GM19240 (cell line): Measurements from ENCODE around the gene COL6A2.
"Not testable (repeated sequence)": the region's sequence is repeated elsewhere in the genome, so short reads cannot be mapped to it uniquely, and the experiment has no call there.

Experiments
- DNase-seq: peaks from one replicate; pipeline ENCODE4 v3.0.0; 2011; ENCODE audit warnings: low spot score; ENCODE audit not compliant: insufficient read length

COL6A2 gene

DNA sequence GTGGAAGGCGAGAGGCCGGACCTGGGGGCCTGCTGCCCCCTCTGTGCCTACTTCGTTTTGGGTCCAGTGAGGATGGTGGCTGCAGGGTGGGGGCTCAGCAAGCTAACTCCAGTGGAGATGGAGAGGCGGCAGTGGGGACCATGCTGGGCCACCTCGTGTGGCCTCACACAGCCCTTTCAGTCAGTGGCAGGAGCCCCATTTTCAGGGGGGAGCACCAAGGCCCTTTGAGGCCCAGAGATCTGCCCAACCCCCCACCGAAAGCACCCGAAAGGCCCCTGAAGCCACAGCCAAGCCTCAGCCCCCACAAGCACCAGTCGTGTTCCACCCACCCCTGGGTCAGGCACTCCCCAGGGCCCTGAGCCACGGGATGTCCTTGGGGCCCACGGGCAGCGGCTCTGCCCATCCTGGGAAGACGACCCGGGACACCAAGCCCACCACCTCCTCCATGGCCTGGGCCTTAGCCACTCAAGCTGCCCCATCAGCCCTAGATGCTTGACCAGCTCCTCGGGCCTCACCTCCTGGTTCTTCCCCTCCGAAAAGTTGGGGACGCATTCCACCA, 57.1 kb downstream of the COL6A2 start:
- no peak for DNase-seq

DNA sequence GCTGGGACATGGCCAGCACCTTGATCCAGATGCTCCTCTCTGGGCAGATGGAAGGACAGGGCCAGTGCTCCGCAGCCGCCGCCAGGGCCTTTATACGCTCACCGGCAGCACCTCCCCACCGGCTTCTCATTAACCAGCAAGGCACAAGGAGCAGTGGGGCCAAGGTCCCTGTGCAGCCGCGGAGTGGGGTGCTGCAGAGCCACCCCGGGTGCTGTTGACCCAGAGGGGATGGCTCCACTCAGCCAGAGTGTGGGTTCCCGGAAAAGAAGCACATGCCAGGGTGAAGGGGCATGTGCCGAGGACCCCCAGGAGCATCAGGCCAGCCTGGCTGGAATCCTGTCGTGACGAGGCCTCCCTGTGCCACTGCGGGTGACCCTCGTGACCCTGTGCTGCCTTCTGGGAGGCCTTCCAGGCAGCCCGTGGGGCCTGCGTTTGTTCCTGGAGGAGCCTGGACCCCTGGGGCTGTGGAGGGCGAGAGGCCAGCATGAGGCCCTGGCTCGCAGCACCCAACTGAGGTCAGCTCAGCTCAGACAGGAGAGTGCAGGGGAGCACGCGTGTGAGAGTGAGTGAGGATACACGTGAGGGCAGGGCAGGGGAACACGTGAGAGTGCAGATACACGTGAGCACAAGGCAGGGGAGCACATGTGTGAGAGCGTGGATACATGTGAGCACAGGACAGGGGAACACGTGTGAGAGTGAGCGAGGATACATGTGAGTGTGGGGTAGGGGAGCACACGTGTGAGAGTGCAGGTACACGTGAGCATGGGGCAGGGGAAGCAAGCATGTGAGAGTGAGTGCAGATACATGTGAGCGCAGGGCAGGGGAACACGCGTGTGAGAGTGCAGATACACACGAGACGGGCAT, 57.8 kb downstream of the COL6A2 start, which contains the start of gene FTCD:
FTCD (minus strand) TSS at position 66 of the 864 bp plus-strand sequence; CDS start at position 10, 56 bp downstream.
- no peak for DNase-seq

DNA sequence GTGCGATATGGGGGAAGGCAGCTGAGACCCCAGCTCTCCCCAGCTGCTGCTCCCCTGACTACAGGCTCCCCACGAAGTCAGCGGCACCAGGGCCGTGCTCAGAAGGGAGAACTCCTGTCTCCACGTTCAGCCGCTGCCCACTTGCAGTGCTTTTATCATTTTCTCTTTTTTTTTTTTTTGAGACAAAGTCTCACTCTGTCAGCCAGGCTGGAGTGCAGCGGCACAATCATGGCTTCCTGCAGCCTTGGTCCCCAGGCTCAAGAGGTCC, 58.4 kb downstream of the COL6A2 start:
- DNase-seq, result no peak

DNA sequence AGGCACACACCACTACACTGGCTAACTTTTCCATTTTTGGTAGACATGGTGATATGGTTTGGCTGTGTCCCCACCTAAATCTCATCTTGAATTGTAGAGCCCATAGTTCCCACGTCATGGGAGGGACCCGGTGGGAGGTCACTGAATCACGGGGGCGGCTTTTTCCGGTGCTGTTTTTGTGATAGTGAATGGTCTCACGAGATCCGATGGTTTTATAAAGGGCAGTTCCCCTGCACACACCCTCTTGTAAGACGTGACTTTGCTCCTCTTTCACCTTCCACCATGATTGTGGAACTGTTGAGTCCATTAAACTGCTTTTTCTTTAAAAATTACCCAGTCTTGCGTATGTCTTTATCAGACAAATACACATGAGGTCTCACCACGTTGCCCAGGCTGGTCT, 58.8 kb downstream of the COL6A2 start:
- DNase-seq, result no peak

DNA sequence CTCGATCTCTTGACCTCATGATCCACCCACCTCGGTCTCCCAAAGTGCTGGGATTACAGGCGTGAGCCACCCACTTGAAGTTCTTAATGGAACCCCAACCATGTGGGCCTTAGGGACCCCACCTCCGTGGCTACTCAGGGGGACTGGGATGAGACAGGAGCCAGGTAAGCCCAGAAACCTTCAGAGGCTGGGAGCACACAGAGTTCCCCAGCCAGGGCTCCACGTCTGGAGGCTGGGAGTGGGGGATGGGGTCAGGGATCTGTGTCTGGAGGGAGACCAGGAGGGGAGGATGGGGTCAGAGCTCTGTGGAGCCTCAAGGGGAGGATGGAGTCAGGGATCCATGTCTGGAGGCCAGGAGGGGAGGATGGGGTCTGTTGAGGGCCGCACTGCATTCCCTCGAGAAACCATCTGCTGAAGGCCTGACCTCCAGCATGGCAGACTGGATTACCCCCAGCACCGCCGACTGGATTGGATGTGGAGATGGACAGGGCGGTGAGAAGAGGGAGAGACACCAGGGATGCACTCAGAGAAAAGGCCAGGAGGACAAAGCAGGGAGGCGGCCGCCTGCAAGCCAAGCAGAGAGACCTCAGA, 59.6 kb downstream of the COL6A2 start:
- DNase-seq, result no peak

DNA sequence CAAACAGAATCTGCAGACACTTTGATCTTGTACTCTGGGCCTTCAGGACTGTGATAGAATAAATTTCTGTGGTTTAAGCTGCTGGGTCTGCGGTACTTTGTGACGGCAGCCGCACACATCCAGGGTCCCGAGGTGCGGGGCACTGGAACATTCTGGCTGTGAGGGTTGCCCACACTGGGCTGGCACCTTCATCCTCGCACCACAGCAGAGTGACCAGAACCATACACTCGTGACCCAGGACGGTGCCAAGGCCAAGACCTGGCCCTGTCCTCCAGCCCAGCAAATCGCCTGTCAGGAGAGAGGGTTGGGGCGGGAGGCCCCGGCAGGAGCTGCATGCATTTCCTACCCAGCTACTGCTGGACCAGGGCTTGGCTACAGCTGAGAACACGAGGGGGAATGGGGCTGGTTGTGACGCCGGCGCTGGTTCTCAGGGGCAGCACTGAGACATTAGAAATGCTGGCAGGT, 60.1 kb downstream of the COL6A2 start:
- DNase-seq, result no peak

DNA sequence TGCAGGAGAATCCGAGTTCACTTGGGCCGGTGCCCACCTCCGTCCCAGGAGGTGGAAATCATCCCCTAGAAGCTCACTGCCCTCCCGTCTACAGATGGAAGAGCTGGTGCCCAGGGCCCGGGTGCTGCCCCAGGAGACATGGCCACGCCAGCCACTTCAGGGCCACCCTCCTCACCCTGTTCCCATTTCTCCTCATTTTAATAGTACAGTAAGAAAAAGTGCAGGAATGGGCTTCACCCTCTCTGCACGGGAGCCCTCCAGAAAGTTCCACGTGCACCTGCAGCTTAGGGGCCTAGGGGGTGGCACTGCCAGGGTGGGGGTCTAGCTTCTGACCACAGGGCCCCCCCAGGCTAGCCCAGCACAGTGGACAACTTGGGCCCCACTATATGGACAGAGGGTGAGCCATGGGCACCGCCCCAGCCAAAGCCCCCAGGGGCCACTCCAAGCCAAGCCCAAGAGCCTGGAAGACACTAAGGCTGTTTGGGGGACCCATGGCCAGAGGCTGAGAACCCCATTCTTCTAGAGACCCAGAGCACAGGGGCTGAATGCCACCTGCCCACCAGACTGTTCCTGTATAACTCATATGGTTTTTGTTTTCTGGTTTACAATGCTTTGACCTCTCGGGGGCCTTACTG, 60.9 kb downstream of the COL6A2 start:
- no peak for DNase-seq

DNA sequence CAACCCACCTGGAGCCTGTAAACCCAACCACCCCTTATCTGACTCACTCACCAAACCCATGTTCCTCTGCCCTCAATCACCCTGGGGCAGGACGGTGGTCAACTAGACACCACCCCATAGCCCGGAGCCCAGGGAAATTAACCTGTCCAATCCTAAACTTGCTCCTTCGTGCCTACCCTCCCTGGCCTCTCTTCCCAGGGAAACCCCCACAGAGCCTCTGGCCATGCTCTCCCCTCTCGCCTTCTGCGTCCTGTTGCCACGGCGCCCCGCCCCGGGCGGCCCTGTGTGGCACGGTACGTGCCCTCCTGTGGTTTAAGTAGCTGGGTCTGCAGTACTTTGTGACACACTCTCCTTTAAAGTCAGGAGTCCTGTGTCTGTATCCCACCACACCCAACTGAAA, 61.5 kb downstream of the COL6A2 start:
- no peak for DNase-seq

DNA sequence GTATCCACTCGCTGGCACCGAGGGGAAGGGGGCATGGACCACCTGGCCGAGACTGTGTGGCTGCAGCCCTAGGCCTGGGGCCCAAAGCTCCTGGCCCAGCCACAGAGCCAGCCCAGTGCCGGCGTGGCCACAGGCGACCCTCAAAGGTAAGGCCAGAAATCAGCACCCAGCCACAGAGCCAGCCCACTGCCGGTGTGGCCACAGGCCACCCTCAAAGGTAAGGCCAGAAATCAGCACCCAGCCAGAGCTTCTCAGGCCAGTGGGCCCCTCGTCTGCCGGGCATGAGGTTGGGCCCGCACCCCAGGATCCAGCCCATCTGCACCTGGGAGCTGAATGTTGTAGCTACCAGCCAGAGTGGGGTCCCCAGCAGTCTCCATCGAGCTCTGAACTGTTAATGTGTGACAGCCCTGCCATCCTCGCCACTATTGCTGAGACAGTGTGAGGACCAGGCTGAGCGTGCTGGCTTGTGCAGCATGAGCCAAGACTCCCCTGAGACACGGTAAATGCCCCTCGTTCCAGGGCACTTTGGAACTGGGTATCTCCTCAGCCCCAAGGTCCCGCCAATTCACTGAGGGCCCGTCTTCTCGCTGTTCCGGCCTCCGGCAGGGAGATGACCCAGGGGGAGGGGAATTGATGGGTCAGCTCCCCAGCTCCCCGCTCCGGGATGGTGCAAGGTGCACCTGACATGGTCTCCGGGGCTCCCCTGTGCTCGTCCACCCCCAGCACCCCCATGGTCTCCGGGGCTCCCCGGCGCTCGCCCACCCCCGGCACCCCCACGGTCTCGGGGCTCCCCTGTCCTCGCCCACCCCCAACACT, 62.1 kb downstream of the COL6A2 start:
- DNase-seq, result no peak

DNA sequence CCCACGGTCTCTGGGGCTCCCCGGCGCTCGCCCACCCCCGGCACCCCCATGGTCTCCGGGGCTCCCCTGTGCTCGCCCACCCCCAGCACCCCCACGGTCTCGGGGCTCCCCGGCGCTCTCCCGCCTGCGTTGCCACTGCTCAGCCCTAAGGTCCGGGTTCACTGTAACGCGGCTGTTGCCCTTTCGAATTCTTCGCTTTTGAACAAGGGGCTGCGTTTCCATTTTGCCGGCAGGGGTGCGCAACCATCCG, 62.7 kb downstream of the COL6A2 start:
- DNase-seq, result no peak

DNA sequence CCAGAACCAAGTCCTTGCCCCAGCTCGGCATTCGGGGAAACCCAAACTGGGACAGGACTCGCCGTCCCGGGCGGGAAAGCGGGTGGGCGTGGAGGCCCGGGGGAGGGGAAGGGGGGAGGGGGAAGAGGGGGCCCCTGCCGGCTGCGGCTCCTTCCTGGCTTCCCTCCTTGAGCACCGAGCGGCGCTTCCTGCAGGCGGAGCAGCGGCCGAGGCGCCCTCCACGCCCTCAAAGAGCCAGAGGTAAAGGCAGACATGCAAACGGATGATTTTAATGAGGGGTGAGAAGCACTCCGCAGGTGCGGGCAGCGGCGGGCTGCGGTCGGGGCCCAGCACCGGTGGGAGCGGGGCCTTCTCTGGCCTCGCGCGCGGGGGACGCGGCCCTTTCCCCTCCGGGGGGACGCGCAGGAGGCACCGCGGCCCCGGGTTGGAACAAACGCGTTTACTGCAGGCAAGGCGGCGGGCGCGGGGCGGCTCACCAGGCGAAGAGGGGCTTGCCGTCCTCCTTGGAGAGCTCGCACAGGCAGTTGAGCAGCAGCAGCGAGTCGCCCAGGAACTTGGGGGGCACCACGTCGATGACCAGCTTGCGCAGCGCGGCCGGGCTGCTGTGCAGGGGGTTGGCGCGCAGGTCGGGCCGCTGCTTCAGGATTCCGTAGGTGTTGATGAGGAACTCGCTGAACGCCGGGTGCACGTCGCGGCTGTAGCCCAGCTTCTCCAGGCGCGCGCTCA, 63.2 kb downstream of the COL6A2 start:
- DNase-seq, result no peak

DNA sequence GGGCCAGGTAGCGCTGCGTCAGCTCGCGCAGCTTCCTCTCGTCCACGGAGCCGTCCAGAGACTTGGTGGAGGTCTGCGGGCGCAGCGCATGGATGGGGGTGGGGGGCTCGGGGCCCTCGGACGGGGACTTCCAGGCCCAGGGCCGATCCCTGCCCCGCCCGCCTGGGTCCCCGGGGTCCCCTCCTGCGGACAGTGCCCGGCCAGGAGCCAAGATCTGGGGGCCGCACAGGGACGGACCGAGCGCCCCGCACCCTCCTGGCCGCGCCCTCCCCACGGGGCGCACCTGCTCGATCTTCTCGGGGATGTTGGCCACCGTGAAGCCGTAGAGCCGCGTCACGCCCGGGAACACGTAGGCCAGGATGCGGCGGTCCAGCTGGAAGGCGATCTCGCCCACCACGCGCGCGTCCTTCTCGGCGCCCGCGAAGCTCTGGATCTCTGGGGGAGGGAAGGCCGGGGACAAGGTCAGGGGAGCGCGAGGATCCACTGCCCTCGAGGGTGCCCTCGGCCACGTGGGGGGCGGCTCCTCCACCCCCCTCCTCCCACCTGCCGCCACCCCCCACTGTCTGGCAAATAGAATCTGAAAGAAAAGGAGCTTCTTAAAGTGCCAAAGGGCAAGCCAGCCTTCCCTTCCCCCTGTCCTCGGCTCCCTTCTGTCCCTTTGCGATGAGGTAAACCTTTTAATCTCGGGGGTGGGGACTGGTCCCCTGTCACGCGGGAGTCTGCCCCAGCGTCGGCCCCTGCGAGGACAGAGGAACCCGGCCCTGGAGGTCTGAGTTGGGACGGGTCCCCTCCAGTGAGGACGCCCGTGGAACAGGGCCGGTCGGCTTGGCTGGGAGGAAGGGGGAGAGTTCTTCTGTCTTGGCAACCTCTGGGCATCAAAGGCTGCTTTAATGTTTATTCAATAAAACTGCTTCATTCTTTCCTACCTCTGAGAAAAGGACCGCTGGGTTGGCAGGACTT, 64.0 kb downstream of the COL6A2 start:
- no peak for DNase-seq

DNA sequence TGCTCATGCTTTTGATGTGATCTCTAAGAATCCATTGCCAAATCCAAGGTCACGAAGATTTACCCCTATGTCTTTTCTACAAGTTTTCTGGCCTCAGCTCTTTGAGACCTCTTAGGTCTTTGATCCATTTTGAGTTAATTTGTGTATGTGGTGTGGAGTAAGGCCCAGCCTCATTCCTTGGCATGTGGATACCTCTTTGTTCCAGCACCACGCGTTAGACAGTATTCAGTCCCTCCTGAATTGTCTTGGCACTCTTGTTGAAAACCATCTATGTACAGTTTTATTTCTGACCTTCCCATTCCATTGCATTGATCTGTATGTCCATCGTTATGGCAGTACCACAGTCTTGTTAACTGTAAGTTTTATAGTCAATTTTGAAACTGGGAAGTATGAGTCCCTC, 65.5 kb downstream of the COL6A2 start:
- no peak for DNase-seq

DNA sequence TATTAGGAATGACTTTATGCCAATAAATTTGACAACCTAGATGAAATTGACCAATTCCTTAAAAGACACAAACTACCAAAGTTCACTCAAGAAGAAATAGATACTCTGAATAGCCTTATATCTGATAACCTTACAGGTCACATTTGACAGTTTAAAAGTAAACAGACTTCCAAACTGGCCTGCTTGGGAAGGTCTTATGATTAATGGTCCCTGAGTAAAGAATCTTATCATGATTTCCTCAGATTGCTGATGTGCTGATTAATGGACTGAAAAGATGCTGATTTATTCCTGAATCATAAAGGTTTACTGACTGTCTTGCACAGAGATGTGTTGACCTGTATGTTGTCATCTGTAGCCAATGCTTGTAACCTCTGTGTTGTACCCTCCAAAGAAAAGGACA, 67.2 kb downstream of the COL6A2 start:
- no peak for DNase-seq

DNA sequence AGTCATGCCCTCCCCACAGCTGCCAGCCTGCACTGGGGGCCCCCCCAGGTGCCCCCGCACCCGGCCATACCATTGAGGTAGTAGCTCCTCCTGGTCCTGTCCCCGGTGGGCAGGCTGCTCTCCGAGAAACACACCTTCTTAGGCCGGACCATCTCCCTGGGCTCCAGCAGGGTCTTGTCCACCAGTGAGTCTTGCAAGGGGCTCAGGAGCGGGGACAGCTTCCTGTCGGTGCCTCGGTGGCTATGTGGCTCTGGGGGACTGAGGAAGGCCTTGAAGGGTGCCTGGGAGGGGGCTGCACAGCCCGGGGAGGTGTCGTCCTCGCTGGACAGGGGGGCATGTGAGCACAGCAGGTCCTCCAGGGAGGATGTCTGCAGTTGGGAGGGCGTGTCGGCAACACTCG, 70.3 kb downstream of the COL6A2 start:
- DNase-seq, result no peak

DNA sequence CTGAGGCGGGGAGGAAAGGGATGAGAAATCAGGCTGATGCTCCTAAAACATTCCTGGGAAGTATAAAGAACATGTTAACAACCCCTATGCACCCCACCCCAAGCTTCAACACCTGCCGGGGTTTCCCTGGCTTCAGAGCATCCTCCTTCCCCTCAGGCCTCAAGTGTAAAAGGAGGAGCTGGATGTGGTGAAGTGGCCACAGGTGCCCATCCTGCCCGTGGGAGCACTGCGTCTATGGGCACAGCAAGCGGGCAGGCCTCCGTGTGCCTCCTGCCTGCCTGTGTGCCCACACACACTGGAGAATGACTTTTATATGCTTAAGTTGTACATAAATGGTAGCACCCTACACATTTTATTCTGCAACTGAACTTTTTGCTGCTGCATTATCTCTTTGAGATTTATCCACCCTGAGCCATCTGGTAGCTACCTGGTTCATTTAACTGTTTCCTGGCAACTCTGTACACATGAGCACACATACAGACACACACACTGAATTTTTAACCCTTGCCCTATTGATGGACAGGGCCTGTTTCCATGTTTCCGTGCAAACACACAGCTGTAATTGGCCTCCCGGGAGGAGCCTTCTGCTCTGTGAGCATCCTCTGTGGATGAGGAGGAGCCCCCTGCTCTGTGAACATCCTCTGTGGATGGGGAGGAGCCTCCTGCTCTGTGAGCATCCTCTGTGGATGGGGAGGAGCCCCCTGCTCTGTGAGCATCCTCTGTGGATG, 70.9 kb downstream of the COL6A2 start:
- no peak for DNase-seq

DNA sequence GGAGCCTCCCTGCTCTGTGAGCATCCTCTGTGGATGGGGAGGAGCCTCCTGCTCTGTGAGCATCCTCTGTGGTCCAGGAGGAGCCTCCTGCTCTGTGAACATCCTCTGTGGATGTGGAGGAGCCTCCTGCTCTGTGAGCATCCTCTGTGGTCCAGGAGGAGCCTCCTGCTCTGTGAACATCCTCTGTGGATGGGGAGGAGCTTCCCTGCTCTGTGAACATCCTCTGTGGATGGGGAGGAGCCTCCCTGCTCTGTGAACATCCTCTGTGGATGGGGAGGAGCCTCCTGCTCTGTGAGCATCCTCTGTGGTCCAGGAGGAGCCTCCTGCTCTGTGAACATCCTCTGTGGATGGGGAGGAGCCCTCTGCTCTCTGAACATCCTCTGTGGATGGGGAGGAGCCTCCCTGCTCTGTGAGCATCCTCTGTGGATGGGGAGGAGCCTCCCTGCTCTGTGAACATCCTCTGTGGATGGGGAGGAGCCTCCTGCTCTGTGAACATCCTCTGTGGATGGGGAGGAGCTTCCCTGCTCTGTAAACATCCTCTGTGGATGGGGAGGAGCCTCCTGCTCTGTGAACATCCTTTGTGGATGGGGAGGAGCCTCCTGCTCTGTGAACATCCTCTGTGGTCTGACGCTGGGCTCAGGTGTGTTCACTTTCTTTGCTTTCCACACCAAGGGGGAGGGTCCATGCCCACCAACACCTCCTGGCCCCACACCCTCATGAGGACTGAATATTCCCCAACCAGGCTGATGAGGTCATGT, 72.7 kb downstream of the COL6A2 start:
- DNase-seq, result not testable (repeated sequence)

DNA sequence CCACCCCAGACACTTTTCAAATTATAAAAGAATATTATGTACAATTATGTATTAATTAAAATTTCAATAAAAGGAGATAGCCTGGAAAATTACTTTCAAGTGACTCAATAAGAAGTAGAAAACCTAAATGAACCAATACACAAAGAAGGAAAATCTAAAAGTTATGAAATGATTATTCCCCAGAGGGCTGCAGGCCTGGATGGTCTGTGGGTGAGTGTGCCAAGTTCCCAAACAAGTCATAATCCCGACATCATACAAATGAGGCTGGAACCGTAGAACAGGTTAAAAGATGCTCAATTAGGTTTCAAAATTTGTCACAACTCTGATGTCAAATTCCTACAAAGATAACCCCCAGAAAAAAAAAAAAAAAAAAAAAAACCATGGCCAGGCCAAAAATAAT, 73.7 kb downstream of the COL6A2 start:
- no peak for DNase-seq
